ENCODE measurements around the gene C17orf67.

Gene C17orf67

DNA sequence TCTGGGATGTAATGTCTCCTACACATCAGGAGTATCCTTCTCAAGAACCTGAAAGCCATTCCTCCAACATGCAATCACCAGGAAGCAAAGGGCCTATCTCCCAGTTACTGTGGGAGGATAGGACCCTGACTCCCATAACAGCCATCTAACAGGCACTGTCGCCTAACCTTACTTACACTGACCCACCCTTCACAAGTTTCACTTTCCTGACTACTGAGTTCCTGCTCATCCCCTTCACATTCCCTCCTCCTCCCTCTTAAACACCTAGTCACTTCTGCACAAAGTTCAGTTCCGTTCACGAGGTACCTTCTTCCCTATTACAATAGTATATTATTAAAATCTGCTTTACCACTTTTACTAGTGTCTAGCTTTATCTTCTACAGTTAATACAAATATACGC lies 1.3 kb downstream of the C17orf67 start:
- DNase-seq = no peak

DNA sequence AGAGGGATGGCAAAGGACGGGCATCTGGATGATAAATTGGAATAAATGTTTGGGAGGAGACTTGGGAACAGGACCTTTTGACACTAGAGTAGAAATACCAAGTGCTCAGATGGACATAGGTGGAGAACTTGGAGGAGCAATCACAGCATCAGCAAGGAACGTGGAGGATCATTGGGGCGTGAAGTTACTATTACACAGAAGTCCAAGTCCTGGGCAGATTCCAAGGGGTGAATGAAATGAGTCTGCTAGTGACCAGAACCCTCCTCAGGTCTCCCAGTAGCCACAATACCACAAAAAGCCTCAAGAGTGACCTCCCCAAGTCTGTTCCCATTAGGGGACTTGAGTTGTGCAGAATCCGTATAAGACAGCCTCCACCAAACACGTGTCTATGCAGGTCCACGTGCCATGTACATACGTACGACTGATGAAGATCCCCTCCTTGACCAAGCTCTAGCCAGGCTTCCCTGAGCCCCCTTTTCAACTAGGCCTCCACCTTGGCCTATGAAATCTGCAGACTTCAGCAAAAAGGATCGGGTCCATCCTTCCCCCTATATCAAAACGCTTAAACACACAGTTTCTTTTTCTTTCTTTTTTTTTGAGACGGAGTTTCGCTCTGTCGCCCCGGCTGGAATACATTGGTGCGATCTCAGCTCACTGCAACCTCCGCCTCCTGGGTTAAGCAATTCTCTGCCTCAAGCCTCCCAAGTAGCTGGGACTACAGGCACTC lies 2.2 kb downstream of the C17orf67 start:
- DNase-seq = no peak

DNA sequence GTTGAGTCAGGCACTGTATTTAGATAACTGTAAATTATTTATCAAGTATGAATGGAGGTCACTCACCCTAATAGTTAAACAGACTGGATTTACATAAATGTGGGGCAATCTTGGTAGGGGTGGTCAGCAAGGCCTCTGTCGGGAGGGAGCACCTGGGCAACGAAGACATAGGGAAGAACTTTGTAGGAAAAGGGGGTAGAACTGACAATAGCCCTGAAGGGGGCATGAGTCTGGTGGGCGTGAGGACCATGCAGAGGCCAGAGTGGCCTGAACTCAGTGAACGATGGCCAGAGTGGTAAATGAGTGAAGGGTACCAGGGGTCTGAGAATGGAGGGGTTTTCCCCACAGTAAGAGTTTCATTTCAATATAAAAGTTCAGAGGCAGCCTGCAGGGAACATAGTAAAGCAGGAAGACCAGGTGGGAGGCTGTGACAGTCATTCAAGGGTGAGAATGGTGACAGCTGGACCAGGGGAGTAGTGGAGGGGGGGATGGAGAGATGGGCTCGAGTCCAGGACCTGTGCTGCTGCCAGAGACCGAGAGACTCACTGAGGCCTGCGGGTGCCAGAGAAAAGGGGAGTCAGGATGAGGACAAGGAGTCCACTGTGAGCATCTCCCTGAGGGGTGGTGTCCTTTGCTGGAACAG lies 2.9 kb downstream of the C17orf67 start:
- DNase-seq = no peak

DNA sequence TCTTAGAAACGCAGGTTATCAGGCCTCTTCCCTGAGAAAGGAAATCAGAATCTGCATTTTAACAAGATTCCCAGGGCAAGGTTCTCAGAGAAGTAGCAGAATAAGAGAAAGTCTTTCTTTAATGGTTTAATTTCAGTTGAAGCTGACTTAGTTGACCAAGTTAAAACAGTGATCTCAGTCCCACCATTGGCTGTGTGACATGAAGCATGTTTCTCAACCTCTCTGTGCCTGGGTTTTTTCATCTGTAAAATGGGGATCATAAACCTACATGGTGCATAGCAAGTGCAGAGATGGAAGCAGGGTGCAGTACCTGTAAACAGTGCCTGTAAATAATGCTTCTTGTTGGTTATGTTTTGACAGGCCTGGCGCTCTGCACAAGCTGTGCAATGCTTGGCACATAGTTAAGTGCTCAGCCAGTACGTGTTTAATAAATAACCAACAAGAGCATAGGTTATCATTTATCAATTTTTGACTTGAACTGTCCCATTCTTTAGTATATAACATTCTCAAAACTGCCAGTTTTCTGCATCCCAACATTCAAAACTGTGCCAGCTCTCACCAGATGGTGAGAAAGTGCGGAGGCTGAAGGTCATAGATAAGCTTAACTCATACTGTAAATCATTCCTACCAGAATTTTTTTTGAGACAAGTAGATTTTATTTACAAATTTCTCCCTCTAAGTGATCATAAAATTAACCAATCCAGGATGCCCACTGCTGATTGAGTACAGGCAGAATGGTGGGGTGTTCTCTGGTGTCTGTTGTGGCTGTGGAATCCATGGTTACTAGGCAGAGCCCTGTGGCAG lies 6.9 kb downstream of the C17orf67 start:
- no peak for DNase-seq

DNA sequence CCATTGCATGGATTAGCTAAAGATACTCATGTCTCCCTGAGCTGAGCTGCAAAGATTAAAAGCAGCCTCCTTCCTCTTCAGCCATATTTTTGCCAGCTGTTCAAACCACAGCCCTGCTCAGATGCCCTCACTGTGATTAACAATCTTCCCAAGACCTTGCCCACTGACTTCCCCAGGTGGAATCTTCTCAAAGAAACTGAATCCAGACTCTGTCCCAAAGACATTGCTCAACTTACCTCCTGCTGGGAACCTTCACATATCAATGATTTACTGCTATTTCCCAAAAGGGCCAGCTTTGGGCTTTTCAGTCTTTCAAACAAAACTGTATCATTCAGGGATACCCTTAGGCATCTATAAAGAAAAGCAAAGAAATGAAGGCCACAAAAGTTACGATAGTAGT lies 9.2 kb downstream of the C17orf67 start:
- DNase-seq = no peak

DNA sequence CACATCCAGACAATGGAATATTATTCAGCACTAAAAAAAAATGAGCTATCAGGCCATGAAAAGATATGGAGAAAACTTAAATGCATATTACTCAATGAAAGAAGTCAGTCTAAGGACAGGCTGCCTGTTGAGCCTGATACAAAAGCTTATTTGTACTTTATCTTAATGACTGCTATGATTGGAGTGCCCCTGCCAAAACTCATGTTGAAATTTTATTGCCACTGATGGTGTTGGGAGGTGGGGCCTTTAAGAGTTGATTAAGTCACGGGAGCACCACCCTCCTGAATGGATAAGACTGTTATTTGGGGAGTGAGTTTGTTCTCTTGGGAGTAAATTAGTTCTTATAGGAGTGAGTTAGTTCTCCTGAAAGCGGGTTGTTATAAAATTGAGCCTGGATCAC lies 9.9 kb downstream of the C17orf67 start:
- DNase-seq = no peak

DNA sequence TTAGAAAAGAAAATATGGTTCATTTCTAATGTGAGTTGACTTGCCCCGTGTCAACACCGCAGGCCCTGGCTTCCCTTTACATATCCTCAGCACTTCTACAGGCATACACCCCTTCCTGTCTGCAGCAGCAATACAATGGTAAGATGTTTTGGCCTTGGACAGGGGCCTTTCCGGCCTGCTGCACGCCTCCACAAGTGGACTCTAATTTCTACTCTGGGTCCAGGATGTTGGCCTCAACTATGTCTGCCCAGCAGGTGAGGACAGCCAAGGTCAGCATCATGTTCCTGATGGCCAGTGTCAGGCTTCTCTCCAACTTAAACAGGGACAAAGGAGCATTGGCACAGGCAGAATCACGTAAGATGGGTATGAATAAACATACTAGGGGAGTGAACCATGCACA lies 11.0 kb downstream of the C17orf67 start:
- no peak for DNase-seq

DNA sequence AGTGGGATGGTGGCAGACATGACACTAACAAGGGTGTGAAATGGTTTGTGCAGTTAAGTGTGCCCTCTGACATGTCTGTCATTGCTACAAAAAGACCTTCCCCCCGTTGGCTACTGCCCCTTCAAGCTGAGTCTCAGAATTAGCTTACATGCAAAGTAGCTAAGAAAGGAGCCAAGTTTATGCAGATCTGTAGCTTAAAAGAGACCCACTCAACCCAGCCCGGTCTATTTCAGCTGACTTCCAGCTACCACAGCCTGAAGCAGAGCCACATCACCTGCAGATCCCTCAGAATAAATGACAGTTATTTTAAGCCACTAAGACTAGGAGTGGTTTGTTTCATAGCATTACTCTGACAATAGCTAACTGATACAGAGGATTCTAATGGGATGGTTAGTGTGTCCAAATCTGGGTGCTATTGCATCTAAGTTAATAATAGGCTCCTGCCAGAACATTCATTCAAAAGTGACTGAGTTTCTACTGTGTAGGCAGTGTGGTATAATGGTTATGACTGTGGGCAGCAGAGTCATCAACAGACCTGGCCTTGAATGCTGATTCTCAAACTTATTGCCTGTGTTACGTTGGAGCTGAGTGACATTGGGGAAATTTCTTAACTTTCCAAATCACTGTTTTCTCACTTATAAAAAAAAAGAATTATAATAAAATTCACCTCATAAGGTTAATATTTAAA lies 11.7 kb downstream of the C17orf67 start:
- no peak for DNase-seq

DNA sequence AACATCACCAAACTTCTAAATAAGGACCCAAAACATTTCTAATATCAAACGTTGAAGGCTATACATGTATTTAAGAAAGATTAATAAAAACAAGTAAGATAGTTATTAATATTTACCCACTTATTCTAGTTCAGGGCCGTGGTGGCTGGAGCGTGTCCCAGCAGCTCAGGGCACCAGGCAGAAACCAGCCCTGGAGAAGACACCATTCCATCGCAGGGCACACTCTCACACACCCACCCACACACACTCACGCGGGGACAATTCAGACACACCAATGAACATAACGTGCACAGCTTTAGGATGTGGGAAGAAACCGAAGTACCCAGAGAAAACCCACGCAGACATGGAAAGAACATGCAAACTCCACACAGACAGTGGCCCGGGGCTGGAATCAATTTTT lies 13.5 kb downstream of the C17orf67 start:
- DNase-seq = no peak

DNA sequence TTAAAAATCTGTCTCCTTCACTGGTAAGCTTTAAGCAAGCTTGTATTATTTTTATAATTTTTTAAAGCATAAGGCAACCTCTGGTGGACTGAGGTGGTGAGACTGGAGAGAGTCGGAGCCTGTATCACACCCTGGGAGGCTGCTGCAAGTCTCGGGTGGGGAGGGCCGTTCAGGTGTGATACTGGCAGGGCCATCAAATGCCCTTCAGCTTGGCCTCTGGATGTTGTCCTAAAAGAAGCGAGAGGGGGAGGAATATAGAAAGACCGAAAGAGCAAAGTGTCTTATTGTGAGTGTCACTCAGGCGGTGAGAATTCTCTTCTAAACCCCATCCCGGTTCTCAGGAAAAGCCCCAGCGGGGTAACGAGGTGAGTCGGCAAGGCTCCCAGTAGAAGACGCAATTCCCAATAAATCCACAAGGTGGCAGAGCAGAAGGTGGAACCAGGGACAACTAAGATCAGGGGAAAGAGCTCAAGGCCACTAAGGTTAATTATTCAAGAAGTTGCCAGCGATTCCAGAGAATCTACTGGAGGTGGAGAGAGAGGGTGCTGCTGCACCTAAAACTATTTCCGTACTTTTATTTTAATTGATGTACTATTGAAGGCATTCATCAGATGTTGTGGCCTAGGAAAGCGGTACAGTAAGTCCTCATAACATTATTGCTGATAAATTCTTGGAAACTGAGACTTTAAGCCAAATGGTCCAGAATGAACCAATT lies 14.1 kb downstream of the C17orf67 start:
- peak; percentile 21 for DNase-seq

DNA sequence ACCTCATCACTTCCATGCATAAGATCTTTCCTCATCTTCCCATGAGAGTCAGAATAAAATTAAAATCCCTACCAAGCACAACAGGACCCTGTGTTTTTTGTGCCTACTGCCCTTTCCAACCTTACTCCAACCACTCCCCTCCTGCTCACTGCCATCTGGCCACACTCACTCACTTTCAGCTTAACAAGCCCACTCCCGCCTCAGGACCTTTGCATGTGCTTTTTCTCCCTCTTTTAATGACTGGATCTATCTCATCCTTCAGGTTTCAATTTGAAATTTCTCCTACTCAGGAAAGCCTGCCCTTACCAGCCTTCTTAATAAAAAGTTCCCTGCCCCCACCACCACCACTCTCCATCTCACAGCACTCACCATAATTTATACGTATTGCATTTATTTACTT lies 14.7 kb downstream of the C17orf67 start:
- DNase-seq = no peak

DNA sequence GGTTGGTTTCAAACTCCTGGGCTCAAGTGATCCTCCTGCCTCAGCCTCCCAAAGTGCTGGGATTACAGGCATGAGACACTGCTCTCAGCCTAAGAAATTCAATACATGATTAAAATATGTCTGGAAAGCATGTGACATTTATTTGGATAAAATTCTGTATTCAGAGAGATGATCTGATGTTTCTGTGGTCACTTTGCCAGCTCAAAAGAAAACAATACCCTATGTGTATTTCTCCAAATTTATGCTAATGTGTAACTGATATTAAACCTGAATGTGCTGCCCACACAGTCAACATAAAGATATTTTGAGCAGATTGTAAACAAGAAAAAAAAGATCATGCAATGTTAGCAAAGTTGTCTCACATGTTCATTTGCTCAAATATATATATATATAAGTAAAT lies 16.7 kb downstream of the C17orf67 start:
- DNase-seq = no peak

DNA sequence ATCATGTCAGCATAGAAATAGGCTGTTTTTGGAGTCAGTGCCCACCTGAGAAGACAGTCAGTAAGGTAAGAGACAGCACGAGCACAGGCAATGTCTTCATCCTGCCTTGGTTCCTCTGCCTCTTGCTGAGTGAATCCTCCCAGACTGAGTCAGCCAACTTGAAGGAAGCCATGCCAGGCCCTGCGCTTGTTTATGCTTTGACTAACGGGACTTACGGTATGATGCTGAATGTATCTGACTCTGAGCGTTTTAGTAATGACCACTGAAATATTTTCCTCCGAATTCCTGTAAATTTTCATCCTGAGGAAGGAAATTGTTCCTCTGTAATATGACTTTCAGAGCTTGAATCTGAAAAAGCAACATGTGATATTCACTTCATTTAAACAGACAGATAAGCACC lies 18.0 kb downstream of the C17orf67 start:
- DNase-seq = no peak

DNA sequence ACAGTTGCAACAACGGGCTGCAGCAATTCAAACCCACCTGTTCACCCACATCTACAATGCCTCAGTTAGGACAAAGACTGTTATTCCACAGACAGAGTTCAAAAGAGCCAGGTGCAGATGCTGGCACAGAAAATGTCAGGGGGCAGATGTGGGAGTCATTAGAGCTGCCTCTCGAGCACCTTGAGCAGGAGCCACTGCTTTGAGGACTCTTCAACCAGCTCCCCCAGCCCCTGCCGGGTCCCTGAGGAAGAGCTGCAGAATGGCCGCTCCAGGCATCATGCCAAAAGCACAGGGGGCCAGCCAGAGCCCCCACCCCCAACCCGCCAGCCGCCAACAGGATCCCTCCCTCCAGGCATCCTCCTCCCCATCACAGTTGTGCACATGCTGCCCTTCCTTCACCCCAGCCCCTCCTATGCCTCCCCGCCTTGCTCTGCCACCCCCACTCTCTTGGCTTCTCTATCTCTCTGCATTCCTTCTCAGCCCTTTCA lies 20.8 kb downstream of the C17orf67 start:
- DNase-seq = no peak

DNA sequence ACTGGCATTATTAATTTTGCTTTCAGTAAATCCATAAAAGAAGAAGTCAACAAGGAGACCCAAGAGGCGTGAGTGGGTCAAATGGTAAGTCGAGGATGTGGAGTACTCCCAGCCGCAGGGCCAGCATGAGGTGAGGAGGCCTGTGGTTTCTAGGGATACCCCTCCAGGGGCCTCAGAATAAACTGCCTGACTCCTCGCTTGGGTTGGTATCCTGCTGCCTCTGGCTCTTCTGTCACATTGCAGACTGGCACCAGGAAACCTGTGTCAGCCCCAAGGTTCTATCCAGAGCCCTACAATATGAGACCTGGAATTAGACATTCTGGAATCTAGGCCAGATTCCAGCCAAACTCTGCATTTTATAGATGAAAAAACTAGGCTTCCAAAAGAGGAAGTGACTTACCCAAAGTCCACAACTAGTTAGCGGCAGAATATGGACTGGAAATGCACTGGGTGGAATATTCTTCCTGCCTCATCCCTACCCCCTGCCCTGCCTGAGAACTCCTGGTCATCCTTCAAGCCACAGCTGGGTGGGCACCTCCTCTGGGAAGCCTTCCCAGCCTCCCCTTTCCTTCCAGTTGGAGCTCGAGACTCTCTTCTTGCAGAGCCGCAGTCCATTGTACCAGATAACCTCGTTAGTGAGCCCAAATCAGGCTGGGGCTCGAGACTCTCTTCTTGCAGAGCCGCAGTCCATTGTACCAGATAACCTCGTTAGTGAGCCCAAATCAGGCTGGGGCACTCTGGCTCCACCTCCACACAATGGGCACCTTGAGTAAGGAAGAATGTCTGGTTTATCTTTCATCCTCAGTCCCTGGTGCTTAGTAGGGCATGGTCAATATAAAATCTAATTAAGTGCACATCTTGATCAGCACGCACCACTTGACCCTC lies 22.6 kb downstream of the C17orf67 start:
- no peak for DNase-seq

DNA sequence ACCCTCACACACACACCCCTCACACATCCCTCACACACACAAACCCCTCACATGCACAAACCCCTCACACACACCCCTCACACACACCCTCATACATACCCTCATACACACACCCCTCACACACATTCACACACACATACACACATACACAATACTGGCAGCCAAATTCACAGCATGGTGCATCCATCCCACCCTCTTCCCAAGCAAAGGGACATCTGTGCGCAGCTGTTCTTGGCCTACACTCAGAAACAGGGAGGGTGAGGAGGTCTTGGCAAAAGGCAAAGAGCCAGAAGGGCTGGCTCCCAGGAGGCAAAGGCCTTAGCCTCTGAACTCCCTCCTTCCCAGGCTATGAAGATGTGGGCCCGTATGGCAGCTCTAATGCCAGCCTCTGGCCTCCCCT lies 23.4 kb downstream of the C17orf67 start:
- DNase-seq = no peak

DNA sequence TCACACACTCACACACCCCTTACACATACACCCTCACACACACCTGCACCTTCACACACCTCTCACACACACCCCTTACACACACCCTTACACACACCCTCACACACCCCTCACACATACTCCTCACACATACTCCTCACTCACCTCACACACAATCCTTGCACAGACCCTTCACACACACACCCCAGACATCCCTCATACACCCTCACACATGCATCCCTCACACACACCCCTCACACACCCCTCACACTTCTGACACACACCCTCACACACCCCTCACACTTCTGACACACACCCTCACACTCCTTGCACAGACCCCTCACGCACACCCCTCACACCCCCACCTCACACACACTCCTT lies 23.9 kb downstream of the C17orf67 start:
- no peak for DNase-seq

DNA sequence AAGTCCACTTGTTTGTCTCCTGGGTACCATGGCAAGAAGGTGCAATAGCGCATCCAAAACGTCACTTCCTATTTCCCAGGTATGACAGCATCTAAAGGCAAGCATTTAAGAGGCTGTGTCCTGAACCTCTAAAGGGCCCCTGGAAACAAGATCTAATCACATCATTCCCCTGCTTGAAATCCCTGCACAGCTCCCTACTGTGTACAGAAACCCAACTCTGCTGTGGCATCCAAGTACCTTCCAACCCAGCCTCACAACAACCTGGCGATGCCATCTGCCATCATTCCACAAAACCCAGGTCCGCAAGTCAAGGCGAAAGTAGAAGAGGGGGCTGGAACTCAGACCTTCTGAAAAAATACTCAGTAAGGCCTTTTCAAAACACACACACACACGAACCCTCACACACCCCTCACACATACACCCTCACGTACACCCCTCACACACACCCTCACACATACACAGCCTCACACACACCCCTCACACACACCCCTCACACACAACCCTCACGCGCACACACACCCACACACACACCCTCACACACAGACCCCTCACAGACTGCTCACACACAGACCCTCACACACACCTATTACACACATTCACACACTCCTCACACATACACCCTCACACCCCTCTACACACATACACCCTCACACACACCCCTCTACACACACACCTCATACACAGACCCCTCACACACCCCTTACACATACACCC lies 24.5 kb downstream of the C17orf67 start:
- DNase-seq = no peak

DNA sequence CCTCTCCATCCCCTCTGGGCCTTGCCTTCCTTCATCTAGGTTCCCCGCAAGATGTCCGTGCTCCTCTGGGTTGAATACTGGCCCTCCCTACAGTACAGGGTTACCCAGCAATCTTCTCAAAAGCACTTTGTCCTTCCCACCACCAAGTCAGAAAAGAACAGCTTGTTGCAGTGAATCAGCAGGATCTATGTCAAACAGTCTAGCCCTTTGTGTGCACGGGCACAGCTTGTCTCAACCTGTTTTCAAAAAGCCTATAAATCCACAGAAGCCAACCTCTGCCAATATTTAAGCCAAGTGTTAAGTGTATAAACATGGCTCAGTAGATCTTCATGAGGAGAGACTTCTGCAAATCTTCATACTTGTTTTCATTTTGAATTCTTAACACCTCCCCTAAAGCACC lies 25.2 kb downstream of the C17orf67 start:
- DNase-seq = no peak

DNA sequence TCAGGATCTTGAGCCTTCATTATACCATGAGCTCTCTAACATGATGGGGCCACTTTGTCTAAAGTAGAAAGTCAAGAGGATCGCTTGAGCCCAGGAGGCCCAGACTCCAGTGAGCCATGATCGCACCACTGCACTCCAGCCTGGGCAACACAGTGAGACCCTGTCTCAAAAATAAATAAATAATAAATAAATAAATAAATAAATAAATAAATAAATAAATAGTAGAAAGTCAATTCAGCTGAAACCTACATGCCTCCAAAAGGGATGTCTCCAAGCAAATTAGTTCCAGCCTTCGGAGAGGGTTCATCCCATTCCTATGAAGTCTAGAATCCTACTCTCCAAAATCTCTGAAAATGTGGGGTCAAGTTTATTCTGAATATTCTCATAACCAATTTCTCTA lies 26.0 kb downstream of the C17orf67 start:
- no peak for DNase-seq

DNA sequence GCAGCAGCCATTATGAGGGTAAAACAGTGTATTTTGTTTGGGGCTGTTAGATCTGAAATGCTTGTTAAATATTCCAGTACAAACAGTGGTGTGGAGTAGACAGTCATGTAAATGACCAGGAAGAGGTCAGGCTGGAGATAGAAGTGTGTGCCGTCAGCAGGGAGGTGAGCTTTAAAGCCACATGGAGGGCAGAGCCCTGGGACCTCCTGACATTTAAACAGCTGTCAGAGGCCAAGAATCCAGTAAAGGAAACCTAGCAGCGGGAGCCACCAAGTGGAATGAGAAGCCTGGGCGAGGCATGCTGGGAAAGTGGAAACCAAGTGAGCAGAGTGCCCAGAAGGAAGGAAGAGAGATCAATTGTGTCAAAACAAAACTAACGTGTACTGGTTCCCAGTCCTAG lies 26.8 kb downstream of the C17orf67 start:
- no peak for DNase-seq

Measured in GF-D8 (cell line).